NCI-H226 (cell line): ENCODE results near the gene RIPK4.

ENCODE experiments used
- DNase-seq: peaks from one replicate; pipeline ENCODE4 v3.0.0-alpha.2; 2015

Gene RIPK4

DNA sequence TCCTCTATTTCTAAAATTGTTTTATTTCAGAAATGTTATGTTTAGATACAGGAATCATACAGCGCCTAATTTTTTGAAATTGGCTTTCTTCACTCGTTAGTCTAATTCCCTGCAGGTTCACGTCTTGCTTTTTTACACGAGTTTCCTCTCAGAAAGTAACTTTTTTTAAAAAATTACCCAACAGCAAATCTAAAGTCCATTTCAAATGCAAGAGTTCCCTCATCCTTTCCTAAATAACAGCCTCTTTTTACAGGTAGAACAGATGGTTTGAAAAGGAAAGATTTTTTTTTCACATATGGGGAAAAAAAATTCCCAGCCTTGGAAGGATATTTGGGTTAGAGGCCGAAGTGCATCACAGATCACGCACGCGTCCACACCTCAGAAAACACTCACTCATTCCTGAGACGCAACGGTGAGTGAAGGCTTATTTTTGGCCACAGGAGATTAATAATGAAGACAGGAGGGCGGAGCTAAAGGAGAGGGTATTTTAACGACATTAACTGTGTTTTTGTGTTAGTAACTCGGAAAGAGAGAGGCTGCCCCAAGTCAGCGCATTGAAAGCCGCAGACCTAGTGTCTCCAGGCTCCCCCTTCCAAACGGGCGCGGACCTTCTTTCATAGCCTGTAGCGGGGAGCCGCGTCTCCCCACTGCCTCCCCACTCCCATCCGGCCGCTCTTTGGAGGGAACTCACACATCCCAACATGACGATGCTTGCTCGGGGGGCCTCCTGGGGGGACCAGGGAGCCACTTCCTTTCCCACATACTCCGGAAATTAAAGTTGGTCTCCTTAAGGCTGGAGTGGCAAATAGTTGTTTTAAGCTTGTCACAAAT lies 969 bp upstream of the RIPK4 start:
- DNase-seq = no peak

GRCh38 chr21:41765973-41766882 lies 624 bp downstream of the RIPK4 start:
- no peak for DNase-seq

DNA sequence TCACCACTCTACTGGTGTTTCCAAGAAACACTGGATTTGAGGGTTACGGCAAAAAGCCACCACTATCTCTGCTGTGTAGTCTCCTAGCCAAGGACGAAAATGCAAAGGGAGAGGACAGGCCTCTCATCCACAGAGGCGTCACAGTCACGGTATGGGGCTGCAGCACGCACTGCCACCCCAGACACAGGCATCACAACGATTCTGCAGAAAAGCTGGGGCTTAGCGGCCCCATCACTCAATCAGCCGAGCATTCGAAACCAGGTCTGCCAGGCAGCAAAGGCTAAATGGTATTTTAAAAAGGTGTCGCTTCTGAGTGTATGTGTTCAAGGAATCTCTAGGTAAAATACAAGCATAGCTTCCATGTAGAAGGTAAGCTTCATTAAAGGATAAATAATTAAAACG lies 1.4 kb downstream of the RIPK4 start:
- no peak for DNase-seq

DNA sequence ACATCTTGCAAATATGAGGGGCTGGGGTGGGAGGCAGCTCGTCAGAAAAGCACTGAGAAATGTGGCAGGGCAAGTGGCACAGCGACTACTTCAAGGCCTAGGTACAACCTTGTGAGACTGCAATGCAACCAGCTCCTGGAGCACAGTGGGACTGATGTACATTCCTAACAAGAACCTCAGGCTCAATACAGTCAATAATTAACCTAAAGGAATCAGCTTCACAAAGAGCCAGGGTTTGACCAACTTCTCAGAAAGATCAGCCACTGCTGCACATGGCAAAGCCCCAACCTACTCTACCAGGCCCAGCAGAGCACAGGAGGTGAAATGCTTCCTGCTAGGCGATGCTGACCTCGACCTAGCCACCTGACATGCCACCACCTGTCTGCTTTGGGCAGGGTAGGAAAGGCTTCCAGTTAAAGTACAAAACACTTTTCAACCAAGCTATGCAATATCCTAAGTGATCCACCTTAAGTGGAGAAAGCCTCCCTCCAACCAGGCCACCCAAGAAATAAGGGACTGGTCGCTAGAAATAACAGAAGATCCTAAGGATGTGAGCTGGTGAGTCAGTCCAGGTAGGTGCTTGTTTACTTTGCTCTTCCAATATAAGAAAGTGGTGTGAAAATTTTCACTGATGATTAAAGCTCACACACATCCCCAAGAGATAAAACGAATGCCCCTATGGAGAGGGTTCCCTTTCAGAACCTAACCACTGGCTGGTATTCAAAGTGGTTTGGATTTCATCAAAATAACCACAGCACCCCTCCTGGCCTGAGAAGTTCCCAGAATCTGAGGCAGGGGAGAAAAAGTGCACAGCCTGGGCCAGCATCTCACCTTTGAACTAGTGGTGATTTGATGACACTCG lies 2.1 kb downstream of the RIPK4 start:
- DNase-seq = no peak

- DNase-seq = no peak
Measured at GRCh38 chr21:41763996-41764395, 2.9 kb downstream of the RIPK4 start.

- no peak for DNase-seq
Measured at GRCh38 chr21:41763398-41763931, 3.4 kb downstream of the RIPK4 start.

GRCh38 chr21:41762753-41763152 lies 4.1 kb downstream of the RIPK4 start:
- no peak for DNase-seq

- no peak for DNase-seq
Measured at GRCh38 chr21:41761934-41762635, 4.8 kb downstream of the RIPK4 start.

DNA sequence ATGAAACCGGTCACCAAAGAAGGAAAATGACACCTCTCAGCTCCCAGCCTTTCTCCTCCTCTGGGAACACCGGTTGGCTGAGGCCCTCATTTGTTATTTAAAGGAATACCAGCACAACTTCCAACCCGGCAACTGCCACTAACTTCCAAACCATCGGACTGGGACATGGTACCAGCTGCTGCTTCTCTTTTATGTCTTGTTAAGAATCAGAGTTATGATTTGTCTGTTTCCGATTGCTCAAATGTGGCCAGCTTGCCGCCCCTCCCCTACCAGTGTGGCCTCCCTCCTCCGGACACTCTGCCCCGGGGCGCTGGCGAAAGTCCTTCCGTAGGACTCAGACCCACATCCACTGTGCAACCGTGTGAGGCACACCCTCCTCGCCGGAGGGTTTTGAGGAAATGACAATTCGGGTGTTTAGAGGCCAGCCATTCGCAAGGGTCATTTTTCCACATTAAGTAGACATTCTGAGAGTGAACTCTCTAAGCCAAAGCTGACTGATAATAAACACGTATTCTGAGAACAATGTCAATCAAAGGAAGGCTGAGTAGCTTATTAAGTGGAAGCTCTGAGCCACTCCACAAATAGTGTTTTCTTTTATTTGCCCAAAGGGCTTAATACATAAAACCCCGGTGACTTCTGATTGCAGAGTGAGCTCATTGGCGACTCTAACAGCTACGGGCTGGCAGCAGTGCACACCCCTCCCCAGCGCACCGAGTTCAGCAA lies 5.5 kb downstream of the RIPK4 start:
- no peak for DNase-seq

- no peak for DNase-seq
Measured at GRCh38 chr21:41760411-41760810, 6.4 kb downstream of the RIPK4 start.

- no peak for DNase-seq
Measured at GRCh38 chr21:41759926-41760325, 6.9 kb downstream of the RIPK4 start.

DNA sequence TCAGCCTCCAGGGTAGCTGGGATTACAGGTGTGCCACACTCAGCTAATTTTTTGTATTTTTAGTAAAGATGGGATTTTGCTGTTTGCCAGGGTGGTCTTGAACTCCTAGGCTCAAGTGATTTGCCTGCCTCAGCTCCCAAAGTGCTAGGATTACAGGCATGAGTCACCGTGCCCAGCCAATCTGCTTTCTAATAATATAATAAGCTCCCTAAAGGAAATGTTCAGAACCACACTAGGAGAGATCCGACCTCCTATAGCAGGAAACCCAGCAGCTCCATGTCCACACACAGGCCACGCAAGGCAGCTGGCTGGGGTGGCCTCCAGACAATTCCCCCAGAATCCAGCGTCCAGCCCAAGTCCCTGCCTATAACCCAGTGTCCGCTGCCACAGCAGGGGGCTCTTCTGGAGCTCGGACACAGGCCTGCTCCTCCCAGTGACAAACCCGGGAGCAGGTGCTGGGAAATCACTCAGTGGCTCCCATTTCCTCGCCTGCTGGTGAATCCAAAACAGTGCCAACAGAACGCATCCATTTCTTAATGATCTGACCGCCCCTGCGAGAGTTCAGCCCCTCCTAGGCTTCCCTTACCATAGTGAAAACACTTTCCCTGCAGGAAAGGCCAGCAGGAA lies 7.5 kb downstream of the RIPK4 start:
- DNase-seq = no peak

DNA sequence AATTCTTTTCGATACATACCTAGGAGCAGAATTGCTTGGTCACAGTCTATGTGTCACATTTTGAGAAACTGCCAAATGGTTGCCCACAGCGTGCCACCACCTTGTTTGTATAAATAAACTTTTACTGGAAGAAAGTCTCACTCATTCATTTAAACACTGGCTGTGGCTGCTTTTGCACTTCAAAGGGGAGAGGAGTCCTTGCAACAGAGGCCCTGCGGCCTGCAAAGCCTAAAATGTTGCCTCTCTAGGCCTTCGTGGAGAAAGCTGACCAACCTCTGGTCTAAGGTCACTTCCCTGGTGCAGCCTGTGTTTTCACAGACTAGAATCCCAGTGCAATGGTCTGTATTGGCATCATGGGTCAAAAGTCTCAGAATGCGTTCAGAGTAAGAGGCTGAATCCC lies 8.3 kb downstream of the RIPK4 start:
- DNase-seq = no peak

DNA sequence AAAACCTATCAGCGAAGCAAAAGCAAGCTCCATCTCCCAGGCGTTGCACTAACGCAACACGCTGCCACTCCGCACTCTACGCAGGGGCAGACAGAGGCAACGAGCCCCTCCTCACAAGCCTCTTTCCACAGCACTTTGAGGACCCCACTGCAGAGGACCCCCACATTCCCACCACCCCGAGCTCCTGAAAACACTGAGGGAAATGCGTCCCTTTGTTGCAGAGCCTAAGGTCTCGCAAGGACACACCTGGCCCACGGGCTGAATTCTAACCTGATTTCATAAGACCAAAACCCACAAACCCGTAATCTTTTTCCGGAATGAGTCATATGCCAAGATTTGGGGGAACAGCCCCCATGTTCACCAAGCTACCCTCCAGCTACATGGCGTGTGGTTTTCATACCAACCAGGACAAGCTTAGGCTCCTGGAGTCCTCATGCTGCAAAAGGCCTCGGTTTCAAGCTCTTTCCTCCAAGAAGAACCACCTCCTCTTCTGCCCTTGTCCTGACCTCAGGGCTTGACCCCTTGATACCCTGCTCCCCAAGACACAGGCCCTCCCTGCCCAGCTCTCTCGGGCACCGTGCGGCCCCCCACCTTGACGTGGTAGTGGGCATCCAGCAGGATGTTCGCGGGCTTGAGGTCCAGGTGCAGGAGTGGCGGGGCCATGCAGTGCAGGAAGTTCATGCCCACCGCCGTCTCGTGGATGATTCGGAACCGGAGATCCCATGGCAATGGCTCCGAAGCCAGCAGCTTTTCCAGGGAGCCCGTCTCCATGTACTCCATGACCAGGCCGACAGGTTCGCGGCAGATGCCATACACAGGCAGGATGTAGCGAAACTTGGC lies 10.7 kb downstream of the RIPK4 start:
- DNase-seq = no peak

DNA sequence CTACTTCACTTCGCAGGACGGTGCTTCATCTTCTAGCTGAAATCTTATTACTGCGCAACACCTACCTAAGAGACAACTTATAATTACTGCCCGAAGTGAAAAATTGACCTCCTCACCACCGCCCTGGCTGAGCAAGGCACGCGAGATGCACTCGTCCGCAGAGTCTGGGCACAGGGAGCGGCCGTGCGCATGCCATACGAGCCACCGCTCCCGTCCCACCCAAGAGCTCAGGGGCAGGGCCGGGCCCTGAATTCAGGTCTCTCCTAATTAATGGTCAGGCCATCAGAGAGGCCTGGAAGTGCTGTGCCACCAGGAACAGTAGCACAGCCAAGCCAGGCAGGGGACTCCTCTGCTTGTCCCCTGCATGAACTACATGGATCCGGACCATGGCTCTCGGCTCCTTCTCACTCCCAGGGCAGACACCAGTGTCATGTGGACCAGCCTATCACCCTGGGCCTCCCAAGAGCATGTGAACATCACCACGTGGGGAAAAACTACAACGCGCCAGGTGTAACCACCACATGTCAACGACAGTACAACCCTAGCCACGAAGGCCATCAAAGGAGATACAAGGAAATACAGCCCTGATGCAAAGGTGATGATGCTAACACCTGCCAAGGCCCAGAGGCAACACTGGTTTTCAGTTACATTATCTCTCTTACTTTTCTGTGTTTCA lies 11.5 kb downstream of the RIPK4 start:
- DNase-seq = no peak

DNA sequence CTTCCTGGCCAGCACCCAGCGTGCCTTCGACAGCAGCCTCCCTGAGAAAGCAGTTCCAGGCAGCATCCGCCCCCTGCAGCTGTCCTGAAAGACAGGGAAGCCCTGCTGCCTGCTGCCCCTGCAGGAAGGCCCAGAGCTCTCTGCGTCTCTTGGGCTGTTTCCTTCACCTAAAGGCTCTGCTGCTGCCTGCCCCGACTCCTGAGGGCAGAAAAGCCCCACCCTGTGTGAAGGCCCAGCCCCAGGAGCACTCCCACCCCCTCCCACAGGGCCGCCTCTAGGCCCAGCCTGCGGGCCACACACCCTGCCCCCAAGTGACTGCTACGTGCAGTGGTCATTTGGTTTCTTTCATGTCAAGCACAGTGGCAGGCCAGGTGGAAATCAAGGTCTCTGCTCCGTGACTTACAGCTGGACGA lies 12.4 kb downstream of the RIPK4 start:
- no peak for DNase-seq

- DNase-seq = no peak
Measured at GRCh38 chr21:41753006-41753898, 13.6 kb downstream of the RIPK4 start.

GRCh38 chr21:41752231-41752681 lies 14.6 kb downstream of the RIPK4 start:
- peak; percentile 22 for DNase-seq
